ENCODE data around the gene MEF2C.
"Not testable (repeated sequence)": the region's sequence is repeated elsewhere in the genome, so short reads cannot be mapped to it uniquely, and the experiment has no call there.

The MEF2C gene

DNA sequence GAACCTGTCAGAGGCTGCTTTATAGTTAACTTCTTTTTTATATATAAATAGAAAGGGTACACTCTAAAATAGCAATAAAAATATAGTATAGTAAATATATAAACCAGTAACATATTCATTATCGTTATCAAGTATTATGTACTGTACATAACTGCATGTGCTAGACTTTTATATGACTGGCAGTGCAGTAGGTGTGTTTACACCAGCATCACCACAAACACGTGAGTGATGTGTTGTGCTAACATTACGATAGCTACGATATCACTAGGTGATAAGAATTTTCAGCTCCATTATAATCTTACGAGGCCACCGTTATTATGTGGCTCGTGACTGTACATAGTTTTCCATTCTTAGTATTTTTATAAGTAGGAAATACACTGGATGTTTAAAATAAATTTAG lies 43.8 kb upstream of the MEF2C start:
- Histone ChIP-seq H3K27me3 (ENCODE audit: insufficient read depth, low read depth) (no peaks in the 10 kb centered on the region), H3K79me2 (ENCODE audit: insufficient read depth, low read depth) (no peaks in the 10 kb centered on the region), H4K20me1 (ENCODE audit: insufficient read depth) (no peaks in the 10 kb centered on the region), H3K4me2 (no peak overlapping the region), H3K27ac (no peak overlapping the region), H2AFZ (ENCODE audit: low read depth) (no peak overlapping the region), H3K4me3 (IDR thresholded peaks at IDR 0.05; ENCODE audit: insufficient read depth, low read depth, low read length) (no peak overlapping the region), H3K4me1 (ENCODE audit: low read depth, poor library complexity, severe bottlenecking) (no peaks in the 10 kb centered on the region), H3K36me3 (ENCODE audit: insufficient read depth) (no peaks in the 10 kb centered on the region), H3K9ac (no peak overlapping the region)
- TF ChIP-seq, protein P1, sequence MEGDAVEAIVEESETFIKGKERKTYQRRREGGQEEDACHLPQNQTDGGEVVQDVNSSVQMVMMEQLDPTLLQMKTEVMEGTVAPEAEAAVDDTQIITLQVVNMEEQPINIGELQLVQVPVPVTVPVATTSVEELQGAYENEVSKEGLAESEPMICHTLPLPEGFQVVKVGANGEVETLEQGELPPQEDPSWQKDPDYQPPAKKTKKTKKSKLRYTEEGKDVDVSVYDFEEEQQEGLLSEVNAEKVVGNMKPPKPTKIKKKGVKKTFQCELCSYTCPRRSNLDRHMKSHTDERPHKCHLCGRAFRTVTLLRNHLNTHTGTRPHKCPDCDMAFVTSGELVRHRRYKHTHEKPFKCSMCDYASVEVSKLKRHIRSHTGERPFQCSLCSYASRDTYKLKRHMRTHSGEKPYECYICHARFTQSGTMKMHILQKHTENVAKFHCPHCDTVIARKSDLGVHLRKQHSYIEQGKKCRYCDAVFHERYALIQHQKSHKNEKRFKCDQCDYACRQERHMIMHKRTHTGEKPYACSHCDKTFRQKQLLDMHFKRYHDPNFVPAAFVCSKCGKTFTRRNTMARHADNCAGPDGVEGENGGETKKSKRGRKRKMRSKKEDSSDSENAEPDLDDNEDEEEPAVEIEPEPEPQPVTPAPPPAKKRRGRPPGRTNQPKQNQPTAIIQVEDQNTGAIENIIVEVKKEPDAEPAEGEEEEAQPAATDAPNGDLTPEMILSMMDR (conservative IDR thresholded peaks at IDR 0.05; ENCODE audit: low read depth, low read length): no peak

DNA sequence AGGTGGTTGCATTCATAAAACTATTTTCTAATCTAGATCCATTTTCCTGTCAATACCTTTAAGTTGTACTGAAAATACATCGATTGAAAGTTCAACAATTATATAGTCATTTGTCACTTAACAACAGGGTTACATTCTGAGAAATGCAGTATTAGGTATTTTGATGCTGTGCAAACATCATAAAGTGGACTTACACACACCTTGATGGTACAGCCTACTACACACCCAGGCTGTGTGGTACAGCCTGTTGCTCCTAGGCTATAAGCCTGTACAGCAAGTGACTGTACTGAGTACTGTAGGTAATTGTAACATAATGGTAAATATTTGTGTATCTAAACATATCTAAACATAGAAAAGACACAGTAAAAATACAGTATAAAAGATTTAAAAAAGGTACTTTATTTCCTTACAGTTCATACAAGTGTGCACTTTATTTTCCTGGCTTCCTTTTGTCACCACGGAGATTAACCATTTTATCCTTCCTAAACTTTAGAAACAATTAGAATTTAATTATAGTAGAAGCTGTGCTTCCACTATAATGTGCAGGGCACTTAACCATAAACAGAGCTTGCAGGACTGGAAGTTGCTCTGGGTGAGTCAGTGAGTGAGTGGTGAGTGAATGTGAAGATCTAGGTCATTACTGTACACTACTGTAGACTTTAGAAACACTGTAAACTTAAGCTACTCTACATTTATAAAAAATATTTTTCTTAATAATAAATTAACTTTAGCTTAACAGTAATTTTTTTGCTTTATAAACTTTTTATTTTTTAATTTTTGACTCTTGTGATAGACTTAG lies 42.9 kb upstream of the MEF2C start:
- H3K4me2 ChIP-seq: no peak overlapping the region
- H4K20me1 ChIP-seq (ENCODE audit: insufficient read depth): no peaks in the 10 kb centered on the region
- no peak overlapping the region for H3K27ac ChIP-seq
- H3K4me1 ChIP-seq (ENCODE audit: low read depth, poor library complexity, severe bottlenecking): no peaks in the 10 kb centered on the region
- no peak overlapping the region for H3K9ac ChIP-seq
- TF ChIP-seq, protein P1 (conservative IDR thresholded peaks at IDR 0.05; ENCODE audit: low read depth, low read length): no peak
- no peaks in the 10 kb centered on the region for H3K36me3 ChIP-seq (ENCODE audit: insufficient read depth)
- H3K79me2 ChIP-seq (ENCODE audit: insufficient read depth, low read depth): no peaks in the 10 kb centered on the region
- H2AFZ ChIP-seq (ENCODE audit: low read depth): no peak overlapping the region
- H3K4me3 ChIP-seq (IDR thresholded peaks at IDR 0.05; ENCODE audit: insufficient read depth, low read depth, low read length): no peak overlapping the region
- H3K27me3 ChIP-seq (ENCODE audit: insufficient read depth, low read depth): no peaks in the 10 kb centered on the region

GRCh38 chr5:88924330-88924657 lies 41.3 kb upstream of the MEF2C start:
- no peaks in the 10 kb centered on the region for H3K36me3 ChIP-seq (ENCODE audit: insufficient read depth)
- no peaks in the 10 kb centered on the region for H3K27me3 ChIP-seq (ENCODE audit: insufficient read depth, low read depth)
- no peaks in the 10 kb centered on the region for H4K20me1 ChIP-seq (ENCODE audit: insufficient read depth)
- TF ChIP-seq, protein P1 (conservative IDR thresholded peaks at IDR 0.05; ENCODE audit: low read depth, low read length): no peak
- H3K79me2 ChIP-seq (ENCODE audit: insufficient read depth, low read depth): no peaks in the 10 kb centered on the region
- H3K4me1 ChIP-seq (ENCODE audit: low read depth, poor library complexity, severe bottlenecking): no peaks in the 10 kb centered on the region
- no peak overlapping the region for H3K27ac ChIP-seq
- no peak overlapping the region for H3K4me2 ChIP-seq
- no peak overlapping the region for H2AFZ ChIP-seq (ENCODE audit: low read depth)
- H3K9ac ChIP-seq: no peak overlapping the region
- H3K4me3 ChIP-seq (IDR thresholded peaks at IDR 0.05; ENCODE audit: insufficient read depth, low read depth, low read length): no peak overlapping the region

DNA sequence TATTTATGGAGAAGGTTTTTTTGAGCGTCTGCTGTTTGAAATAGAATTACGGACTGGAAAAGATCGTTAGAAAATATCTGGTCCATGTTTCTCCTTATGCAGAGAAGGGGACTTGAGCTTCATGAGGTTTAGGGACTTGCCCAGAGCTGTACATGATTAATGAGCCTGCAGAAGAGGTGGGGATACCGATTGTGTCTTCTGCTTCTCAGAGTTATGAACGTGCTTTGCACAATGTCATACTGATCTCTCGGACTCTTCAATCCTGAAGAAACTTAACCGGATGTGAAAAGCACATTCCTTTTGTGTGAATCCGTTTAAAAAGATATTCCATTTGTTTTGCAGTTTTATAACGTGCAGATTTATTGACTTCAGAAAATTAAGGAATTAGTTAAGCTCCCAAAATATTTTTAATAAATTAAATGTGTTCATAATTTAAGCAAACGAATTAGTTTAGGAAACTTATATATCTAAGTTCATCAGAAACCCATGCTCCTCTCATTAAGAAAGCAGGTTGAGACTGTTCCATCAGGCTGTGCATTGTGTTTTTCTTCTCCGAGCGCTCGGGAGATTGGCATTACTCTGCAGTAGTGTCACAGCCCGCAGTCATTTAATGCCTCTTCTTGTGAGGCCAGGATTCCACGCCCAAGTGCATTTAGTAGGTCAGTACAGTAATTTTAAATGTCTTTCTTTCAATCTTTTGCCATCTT lies 40.8 kb upstream of the MEF2C start:
- Histone ChIP-seq H3K79me2 (ENCODE audit: insufficient read depth, low read depth) (no peaks in the 10 kb centered on the region), H3K27ac (no peak overlapping the region), H3K9ac (no peak overlapping the region), H4K20me1 (ENCODE audit: insufficient read depth) (no peaks in the 10 kb centered on the region), H3K4me1 (ENCODE audit: low read depth, poor library complexity, severe bottlenecking) (no peaks in the 10 kb centered on the region), H2AFZ (ENCODE audit: low read depth) (no peak overlapping the region), H3K36me3 (ENCODE audit: insufficient read depth) (no peaks in the 10 kb centered on the region), H3K4me2 (no peak overlapping the region), H3K27me3 (ENCODE audit: insufficient read depth, low read depth) (no peaks in the 10 kb centered on the region), H3K4me3 (IDR thresholded peaks at IDR 0.05; ENCODE audit: insufficient read depth, low read depth, low read length) (no peak overlapping the region)
- TF ChIP-seq, protein P1 (conservative IDR thresholded peaks at IDR 0.05; ENCODE audit: low read depth, low read length): no peak

DNA sequence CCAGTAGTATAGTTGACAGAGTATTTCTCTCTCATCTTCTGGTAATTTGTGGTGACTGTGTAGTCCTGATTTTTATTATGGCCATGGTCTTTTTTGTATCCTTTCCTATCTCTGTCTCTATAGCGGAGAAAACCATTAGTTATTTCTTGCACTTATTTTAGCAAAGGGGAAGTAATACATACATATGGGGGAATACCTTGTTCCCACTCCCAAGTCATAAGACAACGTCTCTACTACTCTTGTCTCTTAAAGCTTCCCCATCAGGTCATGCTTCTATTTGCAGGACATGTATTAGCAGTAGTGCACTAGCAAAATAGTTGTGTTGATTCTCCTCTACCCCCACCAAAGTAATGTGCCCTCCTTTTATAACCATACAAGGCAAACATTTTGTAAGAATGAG lies 29.8 kb upstream of the MEF2C start:
- not testable (repeated sequence) for H2AFZ ChIP-seq (ENCODE audit: low read depth); H3K36me3 ChIP-seq (ENCODE audit: insufficient read depth); H4K20me1 ChIP-seq (ENCODE audit: insufficient read depth); H3K27ac ChIP-seq; H3K9ac ChIP-seq; H3K27me3 ChIP-seq (ENCODE audit: insufficient read depth, low read depth); H3K79me2 ChIP-seq (ENCODE audit: insufficient read depth, low read depth); H3K4me1 ChIP-seq (ENCODE audit: low read depth, poor library complexity, severe bottlenecking); H3K4me2 ChIP-seq; H3K4me3 ChIP-seq (IDR thresholded peaks at IDR 0.05; ENCODE audit: insufficient read depth, low read depth, low read length)

GRCh38 chr5:88911059-88911572 lies 28.1 kb upstream of the MEF2C start:
- not testable (repeated sequence) for H2AFZ ChIP-seq (ENCODE audit: low read depth); H3K4me3 ChIP-seq (IDR thresholded peaks at IDR 0.05; ENCODE audit: insufficient read depth, low read depth, low read length)

GRCh38 chr5:88904478-88904877 lies 21.5 kb upstream of the MEF2C start:
- H3K4me2 ChIP-seq; H3K27ac ChIP-seq; H3K9ac ChIP-seq; H2AFZ ChIP-seq (ENCODE audit: low read depth); H4K20me1 ChIP-seq (ENCODE audit: insufficient read depth); H3K4me1 ChIP-seq (ENCODE audit: low read depth, poor library complexity, severe bottlenecking); H3K4me3 ChIP-seq (IDR thresholded peaks at IDR 0.05; ENCODE audit: insufficient read depth, low read depth, low read length); H3K27me3 ChIP-seq (ENCODE audit: insufficient read depth, low read depth); H3K79me2 ChIP-seq (ENCODE audit: insufficient read depth, low read depth); H3K36me3 ChIP-seq (ENCODE audit: insufficient read depth): not testable (repeated sequence)

More at GRCh38 chr5:88911059-88911572, 28.1 kb upstream of the MEF2C start:
- H3K4me1 ChIP-seq (ENCODE audit: low read depth, poor library complexity, severe bottlenecking); H3K27ac ChIP-seq; H3K9ac ChIP-seq; H3K79me2 ChIP-seq (ENCODE audit: insufficient read depth, low read depth); H4K20me1 ChIP-seq (ENCODE audit: insufficient read depth); H3K36me3 ChIP-seq (ENCODE audit: insufficient read depth); H3K4me2 ChIP-seq; H3K27me3 ChIP-seq (ENCODE audit: insufficient read depth, low read depth): not testable (repeated sequence)

Data from KMS-11 (cell line).